ENCODE measurements around the gene LCP1. TPM values are rescaled to one million over a fixed set of nuclear protein-coding genes. Genes with fewer than 3 reads are reported as not detected.

Gene LCP1
- total RNA-seq, 1 donor from 2014 or later: 758 TPM

- intact Hi-C loops (cut with micrococcal nuclease): no loop called here
- Mint-ChIP-seq H3K4me1 (ENCODE audit: low read depth) (peaks cover 36% of the 10 kb centered on the region), H3K36me3 (ENCODE audit: low read depth) (no peaks in the 10 kb centered on the region), H3K27me3 (ENCODE audit: insufficient read depth) (no peaks in the 10 kb centered on the region), H3K9me3 (no peaks in the 10 kb centered on the region), H3K4me3 (no peak overlapping the region), H3K27ac (no peak overlapping the region)
- DNase-seq (ENCODE audit: low spot score): no peak
These were observed 20.3 kb upstream of the LCP1 start for GRCh38 chr13:46202188-46202795.

- Mint-ChIP-seq H3K4me3 (no peak overlapping the region), H3K27me3 (ENCODE audit: insufficient read depth) (no peaks in the 10 kb centered on the region), H3K27ac (no peak overlapping the region), H3K9me3 (no peaks in the 10 kb centered on the region), H3K4me1 (ENCODE audit: low read depth) (peaks cover 36% of the 10 kb centered on the region), H3K36me3 (ENCODE audit: low read depth) (no peaks in the 10 kb centered on the region)
- no peak for DNase-seq (ENCODE audit: low spot score)
- intact Hi-C loops (cut with micrococcal nuclease): no loop called here
These were observed 16.8 kb upstream of the LCP1 start for GRCh38 chr13:46198696-46199193.

DNA sequence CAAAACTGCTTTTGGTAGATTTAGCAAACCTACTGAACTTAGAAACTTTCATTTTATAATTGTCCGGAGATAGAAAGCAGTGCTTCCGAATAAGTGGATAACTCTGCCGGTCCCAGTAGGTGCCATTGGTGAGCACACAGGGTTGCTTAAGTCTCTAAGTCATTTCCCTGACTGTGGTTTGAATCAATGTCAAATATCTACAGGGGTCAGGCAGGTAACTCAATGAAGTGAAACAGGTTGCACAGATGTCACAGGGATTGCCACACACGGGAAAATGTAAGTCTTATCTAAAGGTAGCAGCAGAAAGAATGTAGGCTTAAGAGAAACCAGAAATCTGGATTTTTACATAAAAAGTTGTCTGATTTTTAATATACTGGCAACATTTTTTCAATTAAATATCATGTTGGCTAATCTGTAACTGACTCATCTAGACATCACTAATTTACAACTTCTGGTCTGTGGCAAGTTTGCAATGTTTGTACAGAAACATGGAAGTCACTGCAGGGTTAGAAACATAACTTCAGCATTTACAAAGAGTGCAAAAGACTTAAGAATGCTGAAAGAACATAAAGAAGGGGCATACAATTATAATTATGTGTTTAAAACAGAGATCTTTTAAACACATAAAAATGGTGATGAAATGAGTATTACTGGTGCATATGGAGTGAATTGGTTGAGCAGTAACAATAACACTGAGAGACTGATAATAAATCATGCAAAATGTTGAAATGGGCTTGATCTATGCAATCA is 15.5 kb upstream of the LCP1 start:
- Mint-ChIP-seq H3K9me3 (no peaks in the 10 kb centered on the region), H3K4me1 (ENCODE audit: low read depth) (peaks cover 26% of the 10 kb centered on the region), H3K36me3 (ENCODE audit: low read depth) (no peaks in the 10 kb centered on the region), H3K27ac (no peak overlapping the region), H3K27me3 (ENCODE audit: insufficient read depth) (no peaks in the 10 kb centered on the region), H3K4me3 (no peak overlapping the region)
- intact Hi-C loops (cut with micrococcal nuclease): no loop called here
- no peak for DNase-seq (ENCODE audit: low spot score)

- intact Hi-C loops (cut with micrococcal nuclease): no loop called here
- Mint-ChIP-seq H3K4me3 (no peak overlapping the region), H3K4me1 (ENCODE audit: low read depth) (peaks cover 6% of the 10 kb centered on the region), H3K27me3 (ENCODE audit: insufficient read depth) (no peaks in the 10 kb centered on the region), H3K27ac (no peak overlapping the region), H3K36me3 (ENCODE audit: low read depth) (peaks cover 2% of the 10 kb centered on the region), H3K9me3 (no peaks in the 10 kb centered on the region)
- no peak for DNase-seq (ENCODE audit: low spot score)
These were observed 13.0 kb upstream of the LCP1 start for GRCh38 chr13:46195016-46195415.

GRCh38 chr13:46192412-46192811 is 10.4 kb upstream of the LCP1 start:
- no peak for DNase-seq (ENCODE audit: low spot score)
- Mint-ChIP-seq H3K36me3 (ENCODE audit: low read depth) (peaks cover 2% of the 10 kb centered on the region), H3K27ac (no peak overlapping the region), H3K9me3 (no peaks in the 10 kb centered on the region), H3K4me3 (no peak overlapping the region), H3K27me3 (ENCODE audit: insufficient read depth) (no peaks in the 10 kb centered on the region), H3K4me1 (ENCODE audit: low read depth) (no peaks in the 10 kb centered on the region)
- intact Hi-C loops (cut with micrococcal nuclease): no loop called here

DNA sequence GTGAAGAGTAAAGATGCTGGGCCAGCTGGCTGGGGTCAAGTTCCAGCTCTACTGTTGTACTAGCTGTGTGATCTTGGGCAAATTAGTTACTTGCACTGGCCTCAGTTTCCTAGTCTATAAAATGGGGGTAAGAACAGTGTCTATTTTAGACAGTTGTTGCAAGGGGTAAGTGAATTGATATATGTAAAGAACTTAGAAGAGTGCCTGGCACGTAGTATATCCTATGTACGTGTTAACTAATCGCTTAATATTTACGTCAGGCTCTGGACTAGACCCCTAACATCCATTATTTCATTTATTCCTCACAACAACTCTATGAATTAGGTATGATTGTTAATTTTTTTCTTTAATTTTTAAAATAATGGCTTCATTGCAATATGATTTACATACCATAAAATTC is 3.7 kb upstream of the LCP1 start:
- Mint-ChIP-seq H3K27me3 (ENCODE audit: insufficient read depth) (no peaks in the 10 kb centered on the region), H3K4me1 (ENCODE audit: low read depth) (peaks cover 36% of the 10 kb centered on the region), H3K9me3 (no peaks in the 10 kb centered on the region), H3K4me3 (no peak overlapping the region), H3K36me3 (ENCODE audit: low read depth) (no peaks in the 10 kb centered on the region), H3K27ac (no peak overlapping the region)
- intact Hi-C loops (cut with micrococcal nuclease): no loop called here
- DNase-seq (ENCODE audit: low spot score): no peak

DNA sequence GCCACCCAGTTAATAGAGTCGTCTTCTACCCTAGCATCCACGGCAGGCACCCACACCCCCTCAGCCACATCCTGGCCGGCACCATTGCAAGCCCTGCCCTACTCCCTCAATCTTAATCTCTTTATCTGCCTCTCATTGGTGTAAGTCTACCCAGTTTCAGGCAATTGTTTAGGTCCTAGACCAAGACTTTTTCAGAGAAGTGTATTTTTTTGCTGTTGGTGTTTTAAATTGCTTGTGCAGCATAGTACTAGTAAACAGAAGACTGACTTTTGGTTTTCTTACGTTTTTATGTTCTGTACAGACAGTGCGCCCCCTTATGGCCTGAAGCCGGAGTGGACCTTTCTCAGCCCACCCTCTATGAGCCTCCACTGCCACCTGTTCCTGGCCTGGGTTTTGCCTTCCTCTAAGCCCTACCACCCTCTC is 2.3 kb upstream of the LCP1 start:
- H3K27ac Mint-ChIP-seq: peak overlapping the region; percentile 99
- no peaks in the 10 kb centered on the region for H3K27me3 Mint-ChIP-seq (ENCODE audit: insufficient read depth)
- H3K4me1 Mint-ChIP-seq (ENCODE audit: low read depth): peaks cover 39% of the 10 kb centered on the region
- intact Hi-C loops (cut with micrococcal nuclease): loop anchor here (1.0 kb wide), 5 partner anchors 24 to 137 kb away; partner anchors contain the start of genes LRRC63 and ZC3H13
- peaks cover 11% of the 10 kb centered on the region for H3K36me3 Mint-ChIP-seq (ENCODE audit: low read depth)
- H3K9me3 Mint-ChIP-seq: no peaks in the 10 kb centered on the region
- peak; percentile 64 for DNase-seq (ENCODE audit: low spot score)
- peak overlapping the region; percentile 97 for H3K4me3 Mint-ChIP-seq

- Mint-ChIP-seq H3K4me1 (ENCODE audit: low read depth) (peaks cover 48% of the 10 kb centered on the region), H3K4me3 (peak overlapping the region; percentile 97), H3K36me3 (ENCODE audit: low read depth) (peaks cover 18% of the 10 kb centered on the region), H3K27me3 (ENCODE audit: insufficient read depth) (no peaks in the 10 kb centered on the region), H3K9me3 (no peaks in the 10 kb centered on the region), H3K27ac (peak overlapping the region; percentile 99)
- intact Hi-C loops (cut with micrococcal nuclease): loop anchor here (2.0 kb wide), 1 partner anchor 718 kb away; the partner anchor contains the start of gene COG3
- no peak for DNase-seq (ENCODE audit: low spot score)
These were observed 1.3 kb upstream of the LCP1 start for GRCh38 chr13:46183018-46183946.

GRCh38 chr13:46182491-46182877 is 507 bp upstream of the LCP1 start:
- Mint-ChIP-seq H3K27ac (peak overlapping the region; percentile 99), H3K4me1 (ENCODE audit: low read depth) (peaks cover 56% of the 10 kb centered on the region), H3K4me3 (peak overlapping the region; percentile 97), H3K27me3 (ENCODE audit: insufficient read depth) (no peaks in the 10 kb centered on the region), H3K36me3 (ENCODE audit: low read depth) (peaks cover 26% of the 10 kb centered on the region), H3K9me3 (no peaks in the 10 kb centered on the region)
- no peak for DNase-seq (ENCODE audit: low spot score)
- intact Hi-C loops (cut with micrococcal nuclease): loop anchor here (1.0 to 2.0 kb wide), 4 partner anchors 9 to 841 kb away; partner anchors contain the start of genes COG3 and TPT1

DNA sequence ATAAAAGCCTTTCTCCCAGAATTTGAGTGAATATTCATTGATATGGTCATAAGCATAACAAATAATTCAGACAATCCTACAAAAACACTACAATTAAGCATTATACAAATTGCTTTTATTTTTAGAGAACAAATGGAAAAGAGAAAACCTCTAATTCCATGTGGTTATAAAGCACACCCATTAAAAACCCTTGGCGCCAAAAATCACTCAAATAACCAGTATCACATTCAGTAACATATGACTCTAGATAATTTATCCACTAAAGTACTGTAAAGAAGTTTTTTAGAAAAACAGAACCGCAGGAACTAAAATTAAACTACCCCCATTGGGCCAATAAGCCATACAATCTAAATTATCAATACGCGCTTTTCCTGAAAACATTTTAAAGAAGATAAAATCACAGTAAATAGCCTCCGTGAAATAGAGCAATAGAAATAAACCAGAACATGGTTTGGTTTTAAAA is 569 bp downstream of the LCP1 start:
- H3K9me3 Mint-ChIP-seq: no peaks in the 10 kb centered on the region
- H3K27ac Mint-ChIP-seq: peak overlapping the region; percentile 99
- H3K4me3 Mint-ChIP-seq: peak overlapping the region; percentile 97
- intact Hi-C loops (cut with micrococcal nuclease): no loop called here
- no peaks in the 10 kb centered on the region for H3K27me3 Mint-ChIP-seq (ENCODE audit: insufficient read depth)
- no peak for DNase-seq (ENCODE audit: low spot score)
- H3K4me1 Mint-ChIP-seq (ENCODE audit: low read depth): peaks cover 66% of the 10 kb centered on the region
- peaks cover 34% of the 10 kb centered on the region for H3K36me3 Mint-ChIP-seq (ENCODE audit: low read depth)

GRCh38 chr13:46179969-46180763 is 1.8 kb downstream of the LCP1 start:
- Mint-ChIP-seq H3K27me3 (ENCODE audit: insufficient read depth) (no peaks in the 10 kb centered on the region), H3K27ac (peak overlapping the region; percentile 95), H3K36me3 (ENCODE audit: low read depth) (peaks cover 42% of the 10 kb centered on the region), H3K9me3 (no peaks in the 10 kb centered on the region), H3K4me3 (peak overlapping the region; percentile 97), H3K4me1 (ENCODE audit: low read depth) (peaks cover 73% of the 10 kb centered on the region)
- intact Hi-C loops (cut with micrococcal nuclease): loop anchor here (1.0 to 10.0 kb wide), 7 partner anchors 12 to 1605 kb away; partner anchors contain the start of genes ESD, TPT1 and TSC22D1
- DNase-seq (ENCODE audit: low spot score): no peak

DNA sequence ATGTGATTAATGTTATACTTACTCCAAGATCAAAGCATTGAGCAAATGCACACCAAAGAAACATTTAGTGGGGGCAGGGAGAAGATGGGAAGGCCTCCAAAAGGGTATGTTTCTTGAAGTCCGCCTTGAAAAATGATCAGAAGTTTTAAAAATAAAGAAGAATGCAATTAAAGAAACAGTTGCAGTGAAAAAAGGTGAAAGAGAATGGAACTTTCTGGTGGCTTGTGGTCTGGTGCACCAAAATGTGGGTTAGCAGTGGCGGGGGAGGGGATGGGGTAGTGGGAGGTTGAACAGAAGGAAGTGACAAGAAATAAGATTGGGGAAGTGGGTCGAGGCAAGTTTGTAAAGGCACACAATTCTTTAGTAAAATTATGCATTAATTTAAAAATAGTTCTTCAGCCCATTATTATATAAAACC is 2.5 kb downstream of the LCP1 start:
- H3K4me3 Mint-ChIP-seq: peak overlapping the region; percentile 97
- H3K27ac Mint-ChIP-seq: peak overlapping the region; percentile 95
- DNase-seq (ENCODE audit: low spot score): peak; percentile 65
- H3K27me3 Mint-ChIP-seq (ENCODE audit: insufficient read depth): no peaks in the 10 kb centered on the region
- H3K9me3 Mint-ChIP-seq: no peaks in the 10 kb centered on the region
- intact Hi-C loops (cut with micrococcal nuclease): loop anchor here (1.0 to 10.0 kb wide), 7 partner anchors 11 to 1605 kb away; partner anchors contain the start of genes ESD, TPT1 and TSC22D1
- H3K4me1 Mint-ChIP-seq (ENCODE audit: low read depth): peaks cover 73% of the 10 kb centered on the region
- peaks cover 44% of the 10 kb centered on the region for H3K36me3 Mint-ChIP-seq (ENCODE audit: low read depth)

All from activated T-helper 1 cell treated with anti-CD3 and anti-CD28 coated beads, Interleukin-12 subunit alpha, Interleukin-12 subunit beta, Interleukin-2, Interleukin-4 antibody, amounts not matched to agents 30 ng/mL and 10 ng/mL and 1 ng/mL, durations not matched to agents 14 hours and 24 hours and 36 hours (primary cell).